ENCODE data around the gene LRPAP1.
A peak's percentile ranks its signal among the peaks of the same experiment; 100 is the strongest.

Gene LRPAP1

DNA sequence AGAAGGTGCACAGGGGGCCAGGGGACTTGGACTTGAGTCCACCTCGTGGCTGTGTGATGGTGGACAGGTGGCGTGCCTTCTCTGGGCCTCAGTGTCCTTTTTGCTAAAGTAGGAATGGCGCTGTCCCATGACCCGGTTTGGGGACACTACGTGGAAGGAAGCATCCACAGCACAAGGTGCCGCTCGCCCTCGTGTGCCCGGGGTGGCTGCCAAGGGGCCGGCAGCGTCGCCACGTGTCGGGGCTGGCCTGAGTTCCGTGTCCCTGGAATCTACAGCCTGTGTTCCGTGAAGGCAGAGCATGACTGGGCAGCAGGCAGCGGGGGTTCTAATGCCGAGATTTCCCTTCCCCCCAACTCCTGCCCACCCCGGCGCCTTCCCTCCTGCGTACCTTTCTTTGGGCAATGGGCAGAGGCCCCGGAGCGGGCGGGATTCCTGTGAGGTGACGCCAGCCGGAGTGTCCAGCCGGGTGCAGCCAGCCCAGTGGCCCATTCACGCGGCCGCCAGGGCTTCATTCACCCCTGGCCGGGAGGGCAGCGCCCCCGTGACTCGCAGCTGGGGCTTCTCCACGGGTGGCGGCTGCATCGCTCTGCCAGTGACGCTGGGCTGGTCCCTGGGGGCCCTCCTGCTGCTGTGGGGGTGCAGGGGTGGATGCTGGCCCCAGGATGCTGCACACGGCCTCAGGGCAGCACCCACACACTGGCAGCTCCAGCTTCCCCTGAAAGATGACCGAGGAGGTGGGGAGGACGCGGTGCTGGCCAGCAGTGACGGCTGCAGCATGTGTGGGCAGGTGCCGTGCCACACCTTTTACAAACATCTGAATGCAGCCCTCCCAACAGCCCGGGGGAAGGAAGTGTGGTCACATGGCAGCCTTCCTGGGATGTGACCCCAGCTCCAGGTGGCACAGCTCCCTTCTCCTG, 47.9 kb downstream of the LRPAP1 start:
- no peak for DNase-seq

GRCh38 chr4:3483471-3483921, 48.7 kb downstream of the LRPAP1 start:
- no peak for DNase-seq

DNA sequence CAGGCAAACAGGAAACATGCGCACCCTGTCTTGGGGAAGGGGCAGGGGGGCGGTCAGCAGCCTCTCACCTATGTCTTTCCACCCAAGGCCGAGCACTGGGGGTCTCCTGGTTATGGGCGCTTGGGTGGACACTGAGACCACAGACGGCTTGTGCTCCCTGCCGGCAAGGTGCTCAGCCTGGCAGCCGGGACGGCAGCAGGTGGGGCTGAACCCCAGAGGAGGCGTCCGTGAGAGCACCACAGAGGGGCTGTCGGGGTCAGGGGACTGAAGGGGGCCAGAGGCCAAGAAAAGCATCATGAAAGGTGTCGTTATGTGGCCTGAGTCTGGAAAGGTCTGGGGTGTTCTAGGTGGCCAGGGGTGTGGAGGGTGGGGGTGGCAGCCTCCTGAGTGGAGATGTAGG, 49.5 kb downstream of the LRPAP1 start:
- no peak for DNase-seq

DNA sequence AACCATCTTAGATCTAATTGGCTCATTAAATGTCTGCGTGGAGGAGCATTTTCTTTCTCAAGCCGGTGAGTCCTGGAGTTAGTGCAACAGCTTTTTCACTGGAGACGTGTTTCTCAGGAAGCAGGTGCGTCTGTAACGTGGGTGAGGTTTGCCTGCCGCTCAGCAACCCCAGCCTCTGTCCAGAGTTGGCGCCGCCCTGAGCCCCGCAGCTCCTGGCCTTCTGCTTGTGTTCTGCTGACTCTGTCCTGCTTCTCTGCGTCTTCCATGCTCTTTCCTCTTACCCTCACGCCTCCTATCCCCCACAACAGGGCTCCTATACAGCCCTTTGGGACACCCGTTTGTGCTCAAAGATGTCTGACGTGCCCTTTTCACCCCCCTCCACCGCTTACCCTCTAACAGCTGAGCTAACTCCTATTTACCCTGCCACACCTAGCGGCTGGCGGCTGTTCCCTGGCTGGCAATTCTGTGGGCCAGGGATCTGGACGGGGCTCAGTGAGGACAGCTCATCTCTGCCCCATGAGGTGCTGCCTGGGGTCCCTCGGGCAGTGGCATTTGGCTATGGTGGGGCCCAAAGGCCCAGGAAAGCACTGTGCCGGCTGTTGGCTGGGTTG, 50.3 kb downstream of the LRPAP1 start:
- no peak for DNase-seq

DNA sequence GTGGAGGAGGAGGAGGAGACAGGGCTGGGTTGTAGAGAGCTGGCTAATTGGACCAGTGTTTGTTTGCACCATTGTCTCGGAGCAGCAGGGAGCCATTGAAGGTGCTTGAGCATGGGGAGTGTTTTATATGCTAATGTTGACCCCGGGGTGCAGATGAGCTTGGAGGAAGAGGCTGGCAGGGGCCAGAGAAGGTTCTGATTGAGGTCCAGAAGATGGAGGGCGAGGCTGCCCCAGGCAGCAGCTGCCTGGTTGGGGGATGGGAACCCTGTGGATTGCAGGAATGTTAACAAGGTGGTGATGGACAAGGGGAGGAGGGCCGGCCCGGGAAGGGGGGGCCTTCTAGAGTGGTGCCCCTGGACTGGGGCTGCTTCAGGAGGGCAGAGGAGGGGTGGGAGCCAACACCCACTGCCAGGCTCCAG, 51.1 kb downstream of the LRPAP1 start:
- no peak for DNase-seq

GRCh38 chr4:3480528-3481112, 51.6 kb downstream of the LRPAP1 start:
- DNase-seq: peak; percentile 45 to 69

DNA sequence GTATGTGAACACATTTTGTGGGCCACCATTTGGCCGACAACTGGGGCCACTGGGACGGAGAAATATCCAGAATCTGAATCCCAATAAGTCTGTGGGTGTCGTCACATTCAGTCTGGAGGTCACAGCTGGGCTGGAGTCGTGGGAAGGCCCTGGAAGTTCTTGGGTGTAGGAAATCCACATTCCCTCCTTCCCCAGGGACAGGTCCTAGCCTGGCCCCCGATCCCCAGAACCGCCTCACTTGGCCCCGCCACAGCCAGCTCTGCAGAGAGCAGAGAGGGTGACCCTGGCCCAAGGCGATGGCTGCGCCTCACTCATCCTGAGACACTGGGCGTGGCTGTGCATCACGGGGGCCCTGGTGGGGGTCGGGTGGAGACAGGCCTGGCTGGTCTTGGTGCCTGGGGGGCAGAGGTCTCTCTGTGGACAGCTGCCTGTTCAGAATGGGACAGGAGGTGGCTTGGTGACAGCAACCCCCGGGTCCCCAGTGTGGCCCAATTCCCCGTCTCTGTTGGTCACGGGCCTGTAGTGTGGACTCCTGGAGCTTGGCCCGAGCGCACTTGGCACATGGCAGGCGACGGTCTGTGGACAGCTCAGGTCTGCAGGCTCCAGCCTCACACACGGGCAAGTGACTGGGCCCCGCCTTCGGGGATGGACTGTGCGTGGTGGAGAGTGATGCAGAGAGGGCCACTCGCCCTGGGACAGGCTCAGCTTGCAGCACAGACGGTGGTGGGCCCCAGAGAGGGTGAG, 52.7 kb downstream of the LRPAP1 start:
- DNase-seq: no peak

- no peak for DNase-seq
These were observed 53.5 kb downstream of the LRPAP1 start for GRCh38 chr4:3478446-3479357.

DNA sequence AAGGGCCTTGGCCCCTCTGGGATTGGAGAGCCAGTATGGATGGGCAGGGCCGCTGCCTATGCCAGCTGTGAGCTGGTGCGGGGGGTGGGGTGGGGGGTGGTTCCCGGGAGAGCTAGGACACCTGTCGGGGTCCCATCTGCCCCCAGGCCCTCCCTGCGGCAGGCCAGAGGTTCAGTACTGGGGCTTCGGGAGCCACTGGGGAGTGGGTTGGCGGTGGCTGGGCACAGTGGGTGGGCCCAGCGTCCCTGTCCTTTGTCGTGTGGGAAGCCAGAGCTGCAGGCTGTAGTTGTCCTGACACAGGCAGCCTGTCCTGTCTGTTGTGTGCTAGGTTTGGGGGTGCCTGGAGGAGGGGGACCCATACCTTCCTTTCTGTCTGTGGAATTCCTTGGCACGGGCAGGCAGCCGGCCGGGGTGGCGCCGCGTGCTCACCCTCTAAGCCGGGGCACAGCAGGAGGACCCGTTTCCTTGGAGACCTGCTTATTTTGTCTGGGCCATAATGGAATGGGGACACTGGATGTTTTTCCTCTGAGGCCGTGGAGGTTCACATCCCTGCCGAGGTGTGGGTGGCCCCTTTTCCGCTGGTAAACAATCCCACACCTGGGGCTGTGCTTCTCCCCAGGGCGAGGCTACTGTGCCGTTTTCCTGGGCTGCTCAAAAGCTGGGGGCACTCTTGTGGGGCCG, 54.3 kb downstream of the LRPAP1 start:
- no peak for DNase-seq

GRCh38 chr4:3476936-3477749, 55.1 kb downstream of the LRPAP1 start:
- no peak for DNase-seq

DNA sequence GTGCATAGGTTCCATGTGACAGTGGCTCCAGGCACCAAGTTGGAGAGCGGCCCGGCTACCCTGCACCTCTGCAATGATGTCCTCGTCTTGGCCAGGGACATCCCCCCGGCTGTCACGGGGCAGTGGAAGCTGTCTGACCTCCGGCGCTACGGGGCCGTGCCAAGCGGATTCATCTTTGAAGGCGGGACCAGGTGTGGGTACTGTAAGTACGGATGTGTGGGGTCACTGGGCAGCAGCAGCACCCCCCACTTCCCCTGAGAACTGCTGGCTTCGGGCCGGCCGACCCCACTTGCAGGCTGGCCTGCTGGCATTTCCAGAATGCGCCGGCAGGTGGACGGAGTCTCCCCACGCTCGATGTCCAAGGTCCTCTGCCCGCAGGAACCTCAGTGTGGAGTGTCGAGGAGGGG, 55.9 kb downstream of the LRPAP1 start:
- no peak for DNase-seq

GRCh38 chr4:3475713-3476260, 56.4 kb downstream of the LRPAP1 start:
- DNase-seq: no peak

- no peak for DNase-seq
These were observed 57.0 kb downstream of the LRPAP1 start for GRCh38 chr4:3475041-3475712.

GRCh38 chr4:3473996-3474765, 58.0 kb downstream of the LRPAP1 start:
- DNase-seq: no peak

GRCh38 chr4:3473181-3473950, 58.9 kb downstream of the LRPAP1 start:
- DNase-seq: no peak

- no peak for DNase-seq
These were observed 59.6 kb downstream of the LRPAP1 start for GRCh38 chr4:3472411-3473141.

DNA sequence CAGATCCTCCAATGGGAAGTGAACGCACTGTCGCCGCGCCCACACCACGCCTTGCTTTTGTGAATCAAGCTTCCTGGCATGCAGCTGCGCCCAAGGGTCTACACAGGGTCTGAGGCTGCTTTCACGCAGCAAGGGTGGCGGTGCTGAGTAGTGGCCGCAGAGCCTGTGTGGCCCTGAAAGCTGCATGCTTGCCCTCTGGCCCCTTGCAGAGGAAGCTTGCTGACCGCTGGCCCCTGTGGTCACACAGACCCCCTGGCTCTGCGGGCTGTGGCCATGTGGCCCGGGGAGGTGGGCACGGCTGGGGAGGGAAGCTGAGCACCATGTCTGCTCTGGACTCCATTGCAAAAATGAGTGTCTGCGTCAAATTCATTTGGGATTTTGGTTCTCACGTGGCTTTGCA, 60.3 kb downstream of the LRPAP1 start:
- no peak for DNase-seq
